SK-N-SH (cell line): ENCODE results near the gene CD276.

ENCODE experiments used
- CTCF ChIP-seq: fragments of 200-600 bp; sonication (generic); IDR thresholded peaks from 2 replicates; pipeline ENCODE4 v1.6.1; 2017; ENCODE audit warnings: antibody characterized with exemption, mild to moderate bottlenecking, moderate library complexity
- EP300 ChIP-seq, 2 experiments: IDR thresholded peaks; 2 replicates each; pipeline versions ENCODE4 v1.4.0 to v1.6.1; 2012; ENCODE audit warnings: borderline replicate concordance in 1 of 2, low read depth in 1 of 2, low read length in 1 of 2
- IRF3 ChIP-seq: fragments of 150-350 bp; IDR thresholded peaks from 2 replicates; pipeline ENCODE4 v1.6.1; 2016; ENCODE audit warnings: mild to moderate bottlenecking, low read depth, low read length
- TAF1 ChIP-seq: IDR thresholded peaks from 2 replicates; pipeline ENCODE4 v1.6.1; 2012; ENCODE audit warnings: low read depth, mild to moderate bottlenecking, low read length, moderate library complexity, borderline replicate concordance

- TF ChIP-seq CTCF (no peak), IRF3 (no peak), EP300 (IDR thresholded peaks at IDR 0.05; ENCODE audit: borderline replicate concordance in 1 of 2, low read depth in 1 of 2, low read length in 1 of 2) (no peak), TAF1 (no peak)
Measured at GRCh38 chr15:73751511-73751898, 67.3 kb downstream of the CD276 start.
